Liver (tissue), 9 donors: ENCODE data around the gene HLA-C. TPM values are rescaled to one million over a fixed set of nuclear protein-coding genes. Genes with fewer than 3 reads are reported as not detected.

Source experiments
- DNase-seq: peaks from one replicate; pipeline ENCODE4 v3.0.0-alpha.2; 2017; ENCODE audit warnings: low spot score
- H3K27ac ChIP-seq, 2 donors: one replicate each; pipeline ENCODE4 v1.7.0; 2013; ENCODE audit warnings: inconsistent platforms in 2 of 2, low read length in 2 of 2, control low read depth in 1 of 2, low read depth in 1 of 2, mild to moderate bottlenecking in 1 of 2
- H3K27me3 ChIP-seq, 4 donors: one replicate each; pipeline versions ENCODE4 v1.6.1 to v1.7.0; 2013; ENCODE audit warnings: low read length in 3 of 4, inconsistent platforms in 1 of 4, mild to moderate bottlenecking in 1 of 4, moderate library complexity in 1 of 4; ENCODE audit not compliant: control insufficient read depth in 4 of 4, insufficient read depth in 4 of 4
- H3K36me3 ChIP-seq, 4 donors: one replicate each; pipeline versions ENCODE4 v1.6.1 to v1.7.0; 2013; ENCODE audit warnings: low read length in 3 of 4, mild to moderate bottlenecking in 3 of 4, low read depth in 1 of 4, moderate library complexity in 1 of 4; ENCODE audit not compliant: control insufficient read depth in 4 of 4, insufficient read depth in 3 of 4
- H3K4me1 ChIP-seq, 4 donors: one replicate each; pipeline versions ENCODE4 v1.6.1 to v1.7.0; 2013; ENCODE audit warnings: low read length in 3 of 4, mild to moderate bottlenecking in 3 of 4, moderate library complexity in 1 of 4; ENCODE audit not compliant: control insufficient read depth in 4 of 4, insufficient read depth in 4 of 4
- H3K4me3 ChIP-seq, 3 donors: one replicate each; pipeline versions ENCODE4 v1.6.1 to v1.7.0; 2013; ENCODE audit warnings: low read length in 3 of 3, control low read depth in 1 of 3, low read depth in 1 of 3, mild to moderate bottlenecking in 1 of 3
- H3K9ac ChIP-seq, 2 donors: one replicate each; pipeline ENCODE4 v1.7.0; 2013; ENCODE audit warnings: low read length in 2 of 2, mild to moderate bottlenecking in 2 of 2, moderate library complexity in 2 of 2, control low read depth in 1 of 2, low read depth in 1 of 2
- H3K9me3 ChIP-seq, 4 donors: one replicate each; pipeline versions ENCODE4 v1.6.1 to v1.7.0; 2013; ENCODE audit warnings: low read length in 3 of 4; ENCODE audit not compliant: control insufficient read depth in 4 of 4
- EGR1 ChIP-seq, 2 donors: IDR thresholded peaks; 2 replicates each; pipeline ENCODE4 v1.6.1; 2016 to 2018; ENCODE audit warnings: antibody characterized with exemption in 2 of 2, low read depth in 2 of 2
- FOXA1 ChIP-seq: IDR thresholded peaks from 2 replicates; pipeline ENCODE4 v1.6.1; 2016; ENCODE audit warnings: antibody characterized with exemption
- FOXA2 ChIP-seq: IDR thresholded peaks from 2 replicates; pipeline ENCODE4 v1.6.1; 2016; ENCODE audit warnings: antibody characterized with exemption
- GABPA ChIP-seq, 2 donors: IDR thresholded peaks in 1 of 2; conservative IDR thresholded peaks in 1 of 2; 2 replicates each; pipeline ENCODE4 v1.6.1; 2016; ENCODE audit warnings: antibody characterized with exemption in 2 of 2, mild to moderate bottlenecking in 1 of 2, moderate library complexity in 1 of 2
- HNF4A ChIP-seq, 2 donors: conservative IDR thresholded peaks; 2 replicates each; pipeline ENCODE4 v1.6.1; 2016; ENCODE audit warnings: antibody characterized with exemption in 2 of 2, mild to moderate bottlenecking in 2 of 2
- HNF4G ChIP-seq: IDR thresholded peaks from 2 replicates; pipeline ENCODE4 v1.6.1; 2016; ENCODE audit warnings: antibody characterized with exemption
- JUND ChIP-seq, 2 donors: IDR thresholded peaks; 2 replicates each; pipeline ENCODE4 v1.6.1; 2016; ENCODE audit warnings: antibody characterized with exemption in 2 of 2
- NR2F2 ChIP-seq: IDR thresholded peaks from 2 replicates; pipeline ENCODE4 v1.6.1; 2016; ENCODE audit warnings: antibody characterized with exemption
- RAD21 ChIP-seq, 2 donors: IDR thresholded peaks; 2 replicates each; pipeline ENCODE4 v1.6.1; 2016; ENCODE audit warnings: antibody characterized with exemption in 2 of 2, mild to moderate bottlenecking in 2 of 2
- RXRA ChIP-seq, 2 donors: IDR thresholded peaks; 2 replicates each; pipeline ENCODE4 v1.6.1; 2017 to 2018; ENCODE audit warnings: antibody characterized with exemption in 2 of 2, mild to moderate bottlenecking in 1 of 2
- SP1 ChIP-seq: IDR thresholded peaks from 2 replicates; pipeline ENCODE4 v1.6.1; 2018; ENCODE audit warnings: antibody characterized with exemption, mild to moderate bottlenecking
- TAF1 ChIP-seq: conservative IDR thresholded peaks from 2 replicates; pipeline ENCODE4 v1.6.1; 2016; ENCODE audit warnings: antibody characterized with exemption, mild to moderate bottlenecking
- YY1 ChIP-seq: IDR thresholded peaks from 2 replicates; pipeline ENCODE4 v1.6.1; 2016; ENCODE audit warnings: antibody characterized with exemption, mild to moderate bottlenecking
- WGBS: extraction: QIAGEN DNeasy Blood & Tissue Kit; methylation state at CpG from one replicate; pipeline ENCODE4 v1.1.7; 2013; 5-methylcytosine and 5-hydroxymethylcytosine counted together
- polyA plus RNA-seq, 2 donors: library from polyadenylated mRNA; stranded (reverse) in 1 of 2; unstranded in 1 of 2; fragments of 200-250 nt in 1 of 2; fragments of >200 nt in 1 of 2; fragmentation: Nextera tagmentation in 1 of 2; extraction: Ambion mirVana in 1 of 2; gene quantifications; one replicate each; pipeline versions ENCODE4 v1.2.1 to v1.2.3, GENCODE V29; 2013 to 2015
- total RNA-seq, 2 donors: library from RNA; depleted of rRNA; stranded (reverse); fragments of >200 nt; gene quantifications; one replicate each; pipeline ENCODE4 v1.2.3, GENCODE V29; 2014
- TF ChIP-seq, protein P1 (sequence below): IDR thresholded peaks from 2 replicates; pipeline ENCODE4 v1.6.1; 2016; ENCODE audit warnings: antibody characterized with exemption
- TF ChIP-seq, protein P2 (sequence below): fragments of 150-350 bp; IDR thresholded peaks from 2 replicates; pipeline ENCODE4 v1.5.1; 2017; ENCODE audit warnings: improper control_type of control experiment, low read depth, low read length; ENCODE audit not compliant: missing input control
- TF ChIP-seq, protein P3 (sequence below): IDR thresholded peaks from 2 replicates; pipeline ENCODE4 v1.6.1; 2016; ENCODE audit warnings: antibody characterized with exemption
- TF ChIP-seq, protein P4 (sequence below): IDR thresholded peaks from 2 replicates; pipeline ENCODE4 v1.6.1; 2016; ENCODE audit warnings: antibody characterized with exemption, mild to moderate bottlenecking
- TF ChIP-seq, protein P5 (sequence below): IDR thresholded peaks from 2 replicates; pipeline ENCODE4 v1.6.1; 2016; ENCODE audit warnings: antibody characterized with exemption
- donor health status: healthy.
- donor health status: healthy.
- donor health status: healthy.
- donor health status: healthy.
- donor health status: healthy.

HLA-C gene
- total and polyA plus RNA-seq, 4 donors = 232 to 317 (median 270) TPM

DNA sequence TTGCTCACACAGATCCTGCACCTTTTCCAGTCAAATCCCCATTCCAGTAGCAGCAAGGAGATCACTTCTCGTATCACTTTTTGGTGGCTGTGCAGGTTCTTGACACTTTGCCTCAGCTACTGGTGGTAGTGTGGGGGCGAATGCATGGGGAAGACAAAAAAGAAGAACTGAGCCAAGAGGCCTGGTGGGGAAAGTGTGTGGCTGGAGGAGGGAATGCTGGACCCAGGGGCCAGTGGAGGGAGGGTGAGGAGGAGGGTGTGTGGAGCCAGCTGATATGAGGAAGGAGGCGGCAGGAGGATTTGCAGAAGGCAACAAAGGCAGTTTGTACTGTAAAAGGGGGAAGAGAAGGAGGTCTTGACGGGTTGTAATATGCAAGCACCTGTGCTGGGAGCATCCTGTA is 15.7 kb upstream of the HLA-C start:
- DNase-seq = no peak
- Histone ChIP-seq H3K9me3 (no peaks in the 10 kb centered on the region), H3K9ac (no peak overlapping the region), H3K4me3 (no peak overlapping the region), H3K27me3 (no peaks in the 10 kb centered on the region), H3K36me3 (no peaks in the 10 kb centered on the region), H3K27ac (no peak overlapping the region), H3K4me1 (no peaks in the 10 kb centered on the region)
- no peak for TF ChIP-seq GABPA (IDR thresholded peaks at IDR 0.05 in 1 of 2, conservative IDR thresholded peaks at IDR 0.05 in 1 of 2)
- no peak for TF ChIP-seq EGR1 (IDR thresholded peaks at IDR 0.05; ENCODE audit: low read depth in 2 of 2)
- TF ChIP-seq HNF4A (conservative IDR thresholded peaks at IDR 0.05) = no peak
- TF ChIP-seq FOXA1 = no peak
- TF ChIP-seq, protein P1, sequence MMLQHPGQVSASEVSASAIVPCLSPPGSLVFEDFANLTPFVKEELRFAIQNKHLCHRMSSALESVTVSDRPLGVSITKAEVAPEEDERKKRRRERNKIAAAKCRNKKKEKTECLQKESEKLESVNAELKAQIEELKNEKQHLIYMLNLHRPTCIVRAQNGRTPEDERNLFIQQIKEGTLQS = no peak
- TF ChIP-seq, protein P2, sequence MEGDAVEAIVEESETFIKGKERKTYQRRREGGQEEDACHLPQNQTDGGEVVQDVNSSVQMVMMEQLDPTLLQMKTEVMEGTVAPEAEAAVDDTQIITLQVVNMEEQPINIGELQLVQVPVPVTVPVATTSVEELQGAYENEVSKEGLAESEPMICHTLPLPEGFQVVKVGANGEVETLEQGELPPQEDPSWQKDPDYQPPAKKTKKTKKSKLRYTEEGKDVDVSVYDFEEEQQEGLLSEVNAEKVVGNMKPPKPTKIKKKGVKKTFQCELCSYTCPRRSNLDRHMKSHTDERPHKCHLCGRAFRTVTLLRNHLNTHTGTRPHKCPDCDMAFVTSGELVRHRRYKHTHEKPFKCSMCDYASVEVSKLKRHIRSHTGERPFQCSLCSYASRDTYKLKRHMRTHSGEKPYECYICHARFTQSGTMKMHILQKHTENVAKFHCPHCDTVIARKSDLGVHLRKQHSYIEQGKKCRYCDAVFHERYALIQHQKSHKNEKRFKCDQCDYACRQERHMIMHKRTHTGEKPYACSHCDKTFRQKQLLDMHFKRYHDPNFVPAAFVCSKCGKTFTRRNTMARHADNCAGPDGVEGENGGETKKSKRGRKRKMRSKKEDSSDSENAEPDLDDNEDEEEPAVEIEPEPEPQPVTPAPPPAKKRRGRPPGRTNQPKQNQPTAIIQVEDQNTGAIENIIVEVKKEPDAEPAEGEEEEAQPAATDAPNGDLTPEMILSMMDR = no peak
- no peak for TF ChIP-seq RXRA (IDR thresholded peaks at IDR 0.05)
- TF ChIP-seq NR2F2 = no peak
- TF ChIP-seq SP1 = no peak
- TF ChIP-seq, protein P3, sequence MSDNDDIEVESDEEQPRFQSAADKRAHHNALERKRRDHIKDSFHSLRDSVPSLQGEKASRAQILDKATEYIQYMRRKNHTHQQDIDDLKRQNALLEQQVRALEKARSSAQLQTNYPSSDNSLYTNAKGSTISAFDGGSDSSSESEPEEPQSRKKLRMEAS = no peak
- TF ChIP-seq, protein P4, sequence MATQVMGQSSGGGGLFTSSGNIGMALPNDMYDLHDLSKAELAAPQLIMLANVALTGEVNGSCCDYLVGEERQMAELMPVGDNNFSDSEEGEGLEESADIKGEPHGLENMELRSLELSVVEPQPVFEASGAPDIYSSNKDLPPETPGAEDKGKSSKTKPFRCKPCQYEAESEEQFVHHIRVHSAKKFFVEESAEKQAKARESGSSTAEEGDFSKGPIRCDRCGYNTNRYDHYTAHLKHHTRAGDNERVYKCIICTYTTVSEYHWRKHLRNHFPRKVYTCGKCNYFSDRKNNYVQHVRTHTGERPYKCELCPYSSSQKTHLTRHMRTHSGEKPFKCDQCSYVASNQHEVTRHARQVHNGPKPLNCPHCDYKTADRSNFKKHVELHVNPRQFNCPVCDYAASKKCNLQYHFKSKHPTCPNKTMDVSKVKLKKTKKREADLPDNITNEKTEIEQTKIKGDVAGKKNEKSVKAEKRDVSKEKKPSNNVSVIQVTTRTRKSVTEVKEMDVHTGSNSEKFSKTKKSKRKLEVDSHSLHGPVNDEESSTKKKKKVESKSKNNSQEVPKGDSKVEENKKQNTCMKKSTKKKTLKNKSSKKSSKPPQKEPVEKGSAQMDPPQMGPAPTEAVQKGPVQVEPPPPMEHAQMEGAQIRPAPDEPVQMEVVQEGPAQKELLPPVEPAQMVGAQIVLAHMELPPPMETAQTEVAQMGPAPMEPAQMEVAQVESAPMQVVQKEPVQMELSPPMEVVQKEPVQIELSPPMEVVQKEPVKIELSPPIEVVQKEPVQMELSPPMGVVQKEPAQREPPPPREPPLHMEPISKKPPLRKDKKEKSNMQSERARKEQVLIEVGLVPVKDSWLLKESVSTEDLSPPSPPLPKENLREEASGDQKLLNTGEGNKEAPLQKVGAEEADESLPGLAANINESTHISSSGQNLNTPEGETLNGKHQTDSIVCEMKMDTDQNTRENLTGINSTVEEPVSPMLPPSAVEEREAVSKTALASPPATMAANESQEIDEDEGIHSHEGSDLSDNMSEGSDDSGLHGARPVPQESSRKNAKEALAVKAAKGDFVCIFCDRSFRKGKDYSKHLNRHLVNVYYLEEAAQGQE = no peak
- TF ChIP-seq YY1 = no peak
- TF ChIP-seq, protein P5, sequence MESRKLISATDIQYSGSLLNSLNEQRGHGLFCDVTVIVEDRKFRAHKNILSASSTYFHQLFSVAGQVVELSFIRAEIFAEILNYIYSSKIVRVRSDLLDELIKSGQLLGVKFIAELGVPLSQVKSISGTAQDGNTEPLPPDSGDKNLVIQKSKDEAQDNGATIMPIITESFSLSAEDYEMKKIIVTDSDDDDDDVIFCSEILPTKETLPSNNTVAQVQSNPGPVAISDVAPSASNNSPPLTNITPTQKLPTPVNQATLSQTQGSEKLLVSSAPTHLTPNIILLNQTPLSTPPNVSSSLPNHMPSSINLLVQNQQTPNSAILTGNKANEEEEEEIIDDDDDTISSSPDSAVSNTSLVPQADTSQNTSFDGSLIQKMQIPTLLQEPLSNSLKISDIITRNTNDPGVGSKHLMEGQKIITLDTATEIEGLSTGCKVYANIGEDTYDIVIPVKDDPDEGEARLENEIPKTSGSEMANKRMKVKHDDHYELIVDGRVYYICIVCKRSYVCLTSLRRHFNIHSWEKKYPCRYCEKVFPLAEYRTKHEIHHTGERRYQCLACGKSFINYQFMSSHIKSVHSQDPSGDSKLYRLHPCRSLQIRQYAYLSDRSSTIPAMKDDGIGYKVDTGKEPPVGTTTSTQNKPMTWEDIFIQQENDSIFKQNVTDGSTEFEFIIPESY = no peak
- TF ChIP-seq RAD21 (IDR thresholded peaks at IDR 0.05) = no peak
- TF ChIP-seq TAF1 = no peak
- no peak for TF ChIP-seq FOXA2
- WGBS = 86% methylated on average over 4 of the region's 4 CpGs

DNA sequence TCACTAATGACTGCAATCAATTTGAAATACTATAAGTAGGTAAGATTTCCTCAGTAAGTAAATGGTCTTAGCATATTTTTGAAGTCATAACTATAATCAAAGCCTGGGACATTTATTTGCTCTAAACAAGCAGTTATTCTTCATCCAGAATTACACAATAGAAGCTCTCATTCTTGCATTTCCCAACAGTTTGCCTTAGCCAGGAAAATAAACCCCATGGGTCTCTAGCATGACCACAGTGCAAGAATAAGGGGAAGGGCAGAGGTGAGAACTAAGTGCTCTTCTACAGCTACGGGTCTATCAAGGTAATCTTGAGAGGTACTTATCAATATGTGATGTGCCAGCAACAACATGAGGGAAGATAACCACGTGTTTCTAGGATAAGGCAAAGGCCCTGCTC is 14.1 kb upstream of the HLA-C start:
- no peaks in the 10 kb centered on the region for H3K4me1 ChIP-seq
- H3K36me3 ChIP-seq = no peaks in the 10 kb centered on the region
- no peak for DNase-seq
- no peak overlapping the region for H3K27ac ChIP-seq
- 60% methylated on average over 2 of the region's 2 CpGs for WGBS
- no peak overlapping the region for H3K4me3 ChIP-seq
- H3K9me3 ChIP-seq = no peaks in the 10 kb centered on the region
- no peaks in the 10 kb centered on the region for H3K27me3 ChIP-seq
- H3K9ac ChIP-seq = no peak overlapping the region
- TF ChIP-seq SP1 (no peak), HNF4G (no peak), HNF4A (conservative IDR thresholded peaks at IDR 0.05) (no peak), TAF1 (no peak), NR2F2 (no peak), RAD21 (IDR thresholded peaks at IDR 0.05) (no peak), GABPA (IDR thresholded peaks at IDR 0.05 in 1 of 2, conservative IDR thresholded peaks at IDR 0.05 in 1 of 2) (no peak), FOXA2 (no peak), YY1 (no peak), RXRA (IDR thresholded peaks at IDR 0.05) (no peak), JUND (IDR thresholded peaks at IDR 0.05) (no peak), FOXA1 (no peak)
- TF ChIP-seq, protein P3 = no peak
- TF ChIP-seq, protein P5 = no peak
- TF ChIP-seq, protein P4 = no peak
